NCI-H82 treated with DMSO at 0.1 percent for 48 hours (cell line): ENCODE measurements around the gene RGS18.
"Not testable (repeated sequence)": the region's sequence is repeated elsewhere in the genome, so short reads cannot be mapped to it uniquely, and the experiment has no call there.

Source experiments
- DNase-seq: peaks from one replicate; lab custom pipeline; 2025; ENCODE audit not compliant: unreplicated experiment; lab: John Stamatoyannopoulos, UW

Gene RGS18, protein sequence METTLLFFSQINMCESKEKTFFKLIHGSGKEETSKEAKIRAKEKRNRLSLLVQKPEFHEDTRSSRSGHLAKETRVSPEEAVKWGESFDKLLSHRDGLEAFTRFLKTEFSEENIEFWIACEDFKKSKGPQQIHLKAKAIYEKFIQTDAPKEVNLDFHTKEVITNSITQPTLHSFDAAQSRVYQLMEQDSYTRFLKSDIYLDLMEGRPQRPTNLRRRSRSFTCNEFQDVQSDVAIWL

DNA sequence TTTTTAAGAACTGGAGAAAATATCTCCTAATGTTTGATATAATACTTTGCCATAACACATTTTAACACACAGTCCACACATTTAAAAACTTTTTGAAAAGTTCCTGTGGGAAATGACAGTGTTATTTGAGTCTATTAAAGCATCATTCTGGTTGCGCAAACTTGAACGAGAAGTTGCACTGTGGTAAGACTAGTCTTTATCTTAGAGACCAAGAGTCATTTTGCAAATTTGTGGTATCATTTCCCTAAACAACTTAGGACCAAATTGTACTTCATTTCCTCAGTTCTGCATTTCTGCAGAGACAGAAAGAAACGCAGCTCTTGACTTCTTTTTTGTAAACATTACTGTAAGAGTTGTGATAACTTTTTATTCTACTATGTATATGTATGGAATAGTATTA is at the start of gene RGS18:
TSS of gene RGS18 (plus strand) at position 282 of the 400 bp plus-strand sequence. CDS start 176 bp downstream, outside the sequence.
- no peak for DNase-seq

DNA sequence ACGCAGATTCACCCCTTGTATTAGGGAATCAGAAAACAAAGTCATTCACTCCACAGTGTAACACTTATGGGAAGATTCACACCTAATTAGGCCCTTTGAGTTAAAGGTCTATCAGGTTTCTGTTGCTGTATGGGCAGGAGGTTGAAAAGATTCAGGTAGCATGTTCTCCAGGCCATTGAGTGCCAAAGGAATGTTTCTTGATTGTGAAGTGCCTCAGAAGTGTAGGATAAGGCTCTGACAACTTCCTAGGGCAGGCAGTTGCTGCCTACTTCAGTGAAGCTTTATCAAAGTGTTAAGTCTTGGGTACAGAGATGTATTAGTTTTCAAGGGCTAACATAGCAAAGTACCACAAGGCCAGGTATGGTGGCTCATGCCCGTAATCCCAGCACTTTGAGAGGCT is 48.7 kb upstream of the RGS18 start:
- no peak for DNase-seq

GRCh38 chr1:192115000-192115399 is 43.3 kb upstream of the RGS18 start:
- DNase-seq = no peak

- DNase-seq = no peak
These were observed 39.3 kb upstream of the RGS18 start for GRCh38 chr1:192118881-192119405.

DNA sequence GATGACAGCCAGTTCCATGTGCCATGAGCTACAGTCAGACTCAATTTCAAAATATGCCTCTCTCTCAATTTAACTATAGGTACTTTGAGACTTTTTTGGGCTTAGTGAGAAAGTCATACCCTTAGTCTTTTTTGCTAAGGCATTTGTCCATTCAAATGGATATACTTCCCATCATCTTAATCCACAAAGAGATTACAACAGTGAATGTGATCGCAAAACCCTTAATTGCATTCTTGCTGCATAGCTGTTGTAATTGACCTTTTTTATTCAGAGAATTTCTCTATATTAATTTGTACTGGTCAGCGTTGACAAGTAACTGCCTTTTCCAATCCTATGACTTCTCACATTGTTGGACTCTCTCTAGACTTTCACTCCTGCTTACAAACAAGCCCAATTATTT is 38.6 kb upstream of the RGS18 start:
- DNase-seq = no peak

GRCh38 chr1:192122668-192123067 is 35.6 kb upstream of the RGS18 start:
- DNase-seq = no peak

GRCh38 chr1:192123212-192123611 is 35.0 kb upstream of the RGS18 start:
- no peak for DNase-seq

GRCh38 chr1:192126030-192126619 is 32.1 kb upstream of the RGS18 start:
- no peak for DNase-seq

DNA sequence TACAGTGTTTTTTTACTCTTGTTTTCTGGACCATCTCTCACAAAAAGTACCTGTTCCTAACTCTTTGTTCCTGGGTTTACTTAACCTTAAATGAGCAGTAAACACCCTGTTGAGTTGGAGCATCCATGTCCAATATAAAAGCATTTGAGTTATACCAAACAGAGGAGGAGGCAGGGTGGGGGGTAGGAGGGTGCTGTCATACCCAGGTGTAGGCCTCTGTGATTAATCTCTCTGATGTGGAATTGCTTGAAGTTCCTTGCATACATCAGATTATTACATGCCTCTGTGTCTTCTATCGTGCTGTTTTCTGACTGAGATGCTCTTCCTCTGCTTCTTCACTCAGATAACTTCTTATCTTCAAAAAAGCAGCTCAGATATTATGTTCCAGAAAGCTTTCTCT is 28.1 kb upstream of the RGS18 start:
- DNase-seq = no peak

- not testable (repeated sequence) for DNase-seq
These were observed 27.4 kb upstream of the RGS18 start for GRCh38 chr1:192130865-192131264.

GRCh38 chr1:192131914-192132313 is 26.3 kb upstream of the RGS18 start:
- no peak for DNase-seq

GRCh38 chr1:192133350-192133926 is 24.8 kb upstream of the RGS18 start:
- no peak for DNase-seq

- DNase-seq = no peak
These were observed 17.9 kb upstream of the RGS18 start for GRCh38 chr1:192140382-192140781.

GRCh38 chr1:192147221-192147620 is 11.0 kb upstream of the RGS18 start:
- no peak for DNase-seq

DNA sequence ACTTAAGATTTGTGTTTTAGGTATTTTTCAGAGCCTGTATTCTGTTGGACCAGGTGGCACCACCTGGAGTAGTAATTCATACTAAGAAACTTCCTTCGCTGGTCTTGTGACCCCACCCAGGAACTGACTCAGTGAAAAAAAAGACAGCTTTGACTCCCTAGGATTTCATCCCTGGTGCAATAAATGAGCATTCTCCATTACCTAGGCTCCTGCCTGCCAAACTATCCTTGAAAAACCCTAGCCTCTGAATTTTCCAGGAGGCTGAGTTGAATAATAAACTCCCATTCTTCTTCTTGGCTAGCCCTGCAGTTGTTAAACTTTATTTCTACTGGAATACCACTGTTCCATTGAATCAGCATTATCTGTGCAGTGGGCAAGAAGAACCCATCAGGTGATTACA is 10.6 kb upstream of the RGS18 start:
- no peak for DNase-seq

DNA sequence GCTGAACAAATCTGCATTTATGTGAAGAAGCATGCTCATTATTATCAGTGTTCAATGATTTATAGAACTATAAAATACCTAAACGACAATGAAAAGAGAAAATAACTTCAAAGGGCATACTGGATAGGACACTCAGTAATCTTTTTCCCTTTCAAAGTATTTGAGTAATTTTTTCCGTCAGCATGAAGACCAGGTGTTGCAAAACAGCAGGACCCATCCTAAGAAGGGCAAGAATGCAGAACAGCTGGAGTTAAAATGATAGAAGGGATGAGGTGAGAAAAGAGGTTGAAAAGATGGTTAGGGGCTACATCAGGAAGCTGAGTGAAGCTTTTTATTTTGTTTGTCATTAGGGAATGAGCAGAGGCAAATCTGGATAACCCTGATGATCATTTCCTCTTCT is 7.1 kb upstream of the RGS18 start:
- no peak for DNase-seq

DNA sequence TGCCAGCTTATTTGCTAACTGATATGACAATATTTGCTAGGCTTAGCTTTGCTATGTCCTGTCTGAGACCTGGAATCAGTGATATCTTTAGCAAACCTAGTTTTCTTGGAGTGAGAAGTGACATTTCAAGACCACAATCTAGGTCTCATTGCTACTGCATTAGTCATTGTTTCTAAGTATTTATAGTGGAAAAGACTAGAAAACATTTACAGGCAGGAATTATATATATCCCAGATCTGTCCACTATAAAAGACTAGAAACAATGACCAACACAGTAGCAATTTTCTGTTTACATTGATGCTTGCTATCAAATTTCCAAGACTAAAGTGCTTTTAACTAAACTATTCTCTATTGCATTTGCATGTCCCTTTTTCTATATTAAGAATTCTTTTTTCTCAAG is 5.0 kb upstream of the RGS18 start:
- DNase-seq = no peak

- no peak for DNase-seq
These were observed 1.2 kb upstream of the RGS18 start for GRCh38 chr1:192157067-192157466.

DNA sequence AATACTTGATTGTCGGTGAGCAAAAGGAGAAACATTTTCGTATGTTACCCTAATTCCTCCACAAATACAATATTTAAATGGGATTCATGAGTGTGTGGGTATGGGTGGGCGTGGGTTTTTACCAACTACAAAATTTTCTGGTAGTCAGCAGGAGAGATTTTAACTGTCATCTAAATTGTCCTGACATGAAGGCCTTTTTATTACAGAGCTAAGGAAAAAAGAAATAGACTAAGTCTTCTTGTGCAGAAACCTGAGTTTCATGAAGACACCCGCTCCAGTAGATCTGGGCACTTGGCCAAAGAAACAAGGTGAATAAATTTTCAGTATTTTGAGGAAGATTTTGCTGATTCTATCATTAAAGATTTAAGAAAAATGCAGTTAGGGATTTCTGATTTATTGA is 752 bp downstream of the RGS18 start:
- no peak for DNase-seq

DNA sequence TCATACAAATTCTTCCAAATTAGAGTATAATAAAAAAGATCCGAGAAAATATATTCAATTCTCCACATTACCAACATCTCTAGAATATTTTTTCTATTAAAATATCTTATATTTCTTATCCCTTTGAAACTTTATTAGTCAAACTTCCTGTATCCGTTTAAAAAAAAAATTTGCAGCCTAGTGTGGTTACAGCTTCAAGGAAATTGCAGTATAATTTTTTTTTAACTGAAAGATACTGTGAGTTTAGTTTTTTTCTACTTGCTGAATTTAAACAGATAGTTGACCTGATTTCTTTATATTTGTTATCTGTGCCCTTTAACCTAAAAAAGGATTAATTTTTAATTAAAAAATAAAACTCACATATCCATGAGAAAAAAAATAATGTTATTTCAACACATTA is 1.5 kb downstream of the RGS18 start:
- no peak for DNase-seq

DNA sequence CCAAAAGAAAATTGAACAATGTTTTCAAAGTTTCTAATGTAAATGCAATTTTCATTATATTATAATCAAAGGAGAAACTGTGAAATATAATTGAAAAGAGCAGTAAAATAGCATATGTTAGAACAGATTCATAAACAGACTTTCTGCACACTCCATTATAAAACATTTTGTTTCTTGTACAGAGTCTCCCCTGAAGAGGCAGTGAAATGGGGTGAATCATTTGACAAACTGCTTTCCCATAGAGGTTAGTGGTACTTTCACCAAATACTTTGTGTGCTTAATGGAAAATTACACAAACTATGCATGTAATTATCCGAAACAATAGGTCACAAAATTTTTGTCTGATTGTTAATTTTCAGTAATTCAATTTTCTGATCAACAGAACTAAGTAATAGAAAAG is 1.9 kb downstream of the RGS18 start:
- DNase-seq = no peak

GRCh38 chr1:192161976-192162375 is 3.7 kb downstream of the RGS18 start:
- DNase-seq = no peak
